Endometrium (tissue), 2 donors: ENCODE data around the gene LHFPL2.

Experiments
- FAIRE-seq: peaks from 2 replicates; lab custom pipeline; 2012; peaks lifted over from hg19 to GRCh38; lab: Jason Lieb, UNC
- donor health status: control.
- donor health status: control.

Gene LHFPL2

GRCh38 chr5:78594610-78595457 is 53.7 kb downstream of the LHFPL2 start:
- peak; percentile 86 for FAIRE-seq

GRCh38 chr5:78594021-78594420 is 54.6 kb downstream of the LHFPL2 start:
- no peak for FAIRE-seq

- FAIRE-seq: no peak
These were observed 55.1 kb downstream of the LHFPL2 start for GRCh38 chr5:78593465-78593864.

GRCh38 chr5:78592735-78593386 is 55.7 kb downstream of the LHFPL2 start:
- FAIRE-seq: no peak

- FAIRE-seq: no peak
These were observed 56.4 kb downstream of the LHFPL2 start for GRCh38 chr5:78591972-78592700.

GRCh38 chr5:78591138-78591612 is 57.4 kb downstream of the LHFPL2 start:
- peak; percentile 90 for FAIRE-seq

GRCh38 chr5:78589923-78590322 is 58.6 kb downstream of the LHFPL2 start:
- no peak for FAIRE-seq

- FAIRE-seq: no peak
These were observed 60.1 kb downstream of the LHFPL2 start for GRCh38 chr5:78588507-78588906.

GRCh38 chr5:78587775-78588291 is 60.7 kb downstream of the LHFPL2 start:
- no peak for FAIRE-seq

GRCh38 chr5:78587081-78587774 is 61.3 kb downstream of the LHFPL2 start:
- no peak for FAIRE-seq

- FAIRE-seq: no peak
These were observed 62.3 kb downstream of the LHFPL2 start for GRCh38 chr5:78586251-78586650.

GRCh38 chr5:78578015-78578414 is 70.6 kb downstream of the LHFPL2 start:
- no peak for FAIRE-seq

- FAIRE-seq: peak; percentile 21
These were observed 71.3 kb downstream of the LHFPL2 start for GRCh38 chr5:78577071-78577807.

GRCh38 chr5:78576376-78576775 is 72.2 kb downstream of the LHFPL2 start:
- FAIRE-seq: no peak

GRCh38 chr5:78574731-78575161 is 73.8 kb downstream of the LHFPL2 start:
- no peak for FAIRE-seq

GRCh38 chr5:78574131-78574673 is 74.4 kb downstream of the LHFPL2 start:
- FAIRE-seq: no peak

GRCh38 chr5:78573318-78573717 is 75.3 kb downstream of the LHFPL2 start:
- FAIRE-seq: no peak

GRCh38 chr5:78570646-78571045 is 77.9 kb downstream of the LHFPL2 start:
- FAIRE-seq: no peak

GRCh38 chr5:78569441-78569840 is 79.1 kb downstream of the LHFPL2 start:
- no peak for FAIRE-seq

GRCh38 chr5:78568676-78569075 is 79.9 kb downstream of the LHFPL2 start:
- FAIRE-seq: no peak

GRCh38 chr5:78568212-78568611 is 80.4 kb downstream of the LHFPL2 start:
- FAIRE-seq: no peak
